ENCODE data around the gene COX20. TPM values are rescaled to one million over a fixed set of nuclear protein-coding genes. Genes with fewer than 3 reads are reported as not detected.

The COX20 gene
- polyA plus RNA-seq, 1 donor (not counting 4 experiments of a cell fraction or from before 2014, with no cell fraction given), result 66.1 TPM

DNA sequence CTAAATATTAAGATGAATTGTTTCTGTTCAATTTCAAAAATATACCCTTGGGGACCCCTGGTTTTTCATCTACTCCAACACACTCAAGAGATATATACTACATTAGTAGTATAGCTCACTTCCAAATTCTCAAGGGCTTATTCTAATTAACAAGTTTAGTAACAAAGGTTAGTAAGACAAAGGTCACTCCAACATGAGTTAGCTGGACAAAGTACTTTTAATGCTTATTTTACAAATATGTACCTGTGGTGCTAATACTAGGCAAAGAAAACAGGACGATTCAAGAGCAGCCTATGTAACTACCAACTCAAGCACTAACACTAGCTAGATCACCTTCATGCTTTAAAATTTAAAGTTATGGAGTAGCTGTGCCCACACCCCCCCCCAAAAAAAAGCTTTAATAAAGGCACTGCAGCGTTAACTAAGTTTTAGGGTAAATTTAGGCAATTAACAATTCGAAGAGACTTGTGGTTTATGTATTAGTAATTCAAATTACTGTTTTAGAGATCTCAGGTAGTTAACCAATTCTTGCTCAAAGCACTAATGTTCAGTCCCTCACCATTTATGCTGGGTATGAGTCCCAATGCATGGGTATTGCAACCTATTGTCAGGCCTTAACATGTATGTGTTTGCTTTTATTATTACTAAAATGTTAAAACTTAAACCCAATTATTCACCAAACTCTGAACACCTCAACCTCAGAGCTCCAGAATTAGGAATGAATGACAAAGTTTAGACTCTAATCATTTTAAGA lies 14.8 kb downstream of the COX20 start:
- Histone ChIP-seq H3K4me3 (ENCODE audit: control insufficient read depth in 2 of 3, extremely low read depth in 1 of 3, insufficient read depth in 2 of 3, low read depth in 1 of 3, low read length in 3 of 3) (no peak overlapping the region), H3K27me3 (ENCODE audit: control insufficient read depth, extremely low read depth, insufficient read depth, low read length) (no peaks in the 10 kb centered on the region), H3K36me3 (ENCODE audit: control insufficient read depth in 2 of 2, extremely low read depth in 1 of 2, insufficient read depth in 2 of 2, low read length in 2 of 2) (peaks cover 17 to 40% of the 10 kb centered on the region in 2 experiments), H2AFZ (ENCODE audit: control insufficient read depth, low read length) (no peak overlapping the region), H3K4me2 (ENCODE audit: control insufficient read depth, extremely low read depth, insufficient read depth, low read depth, low read length) (no peak overlapping the region), H3K9ac (ENCODE audit: control insufficient read depth, extremely low read depth, insufficient read depth, low read length) (no peak overlapping the region), H3K79me2 (ENCODE audit: control insufficient read depth, insufficient read depth, low read length) (peaks cover 29% of the 10 kb centered on the region), H3K9me3 (ENCODE audit: control insufficient read depth, low read depth, low read length) (no peaks in the 10 kb centered on the region), H3K9me1 (ENCODE audit: control insufficient read depth, extremely low read depth, insufficient read depth, low read length) (no peaks in the 10 kb centered on the region), H4K20me1 (ENCODE audit: control insufficient read depth, extremely low read depth, insufficient read depth, low read length) (no peaks in the 10 kb centered on the region), H3K27ac (ENCODE audit: control insufficient read depth, insufficient read depth, low read length) (no peak overlapping the region), H3K4me1 (ENCODE audit: control insufficient read depth, extremely low read depth, insufficient read depth, low read length) (no peaks in the 10 kb centered on the region)
- TF ChIP-seq, protein P1, sequence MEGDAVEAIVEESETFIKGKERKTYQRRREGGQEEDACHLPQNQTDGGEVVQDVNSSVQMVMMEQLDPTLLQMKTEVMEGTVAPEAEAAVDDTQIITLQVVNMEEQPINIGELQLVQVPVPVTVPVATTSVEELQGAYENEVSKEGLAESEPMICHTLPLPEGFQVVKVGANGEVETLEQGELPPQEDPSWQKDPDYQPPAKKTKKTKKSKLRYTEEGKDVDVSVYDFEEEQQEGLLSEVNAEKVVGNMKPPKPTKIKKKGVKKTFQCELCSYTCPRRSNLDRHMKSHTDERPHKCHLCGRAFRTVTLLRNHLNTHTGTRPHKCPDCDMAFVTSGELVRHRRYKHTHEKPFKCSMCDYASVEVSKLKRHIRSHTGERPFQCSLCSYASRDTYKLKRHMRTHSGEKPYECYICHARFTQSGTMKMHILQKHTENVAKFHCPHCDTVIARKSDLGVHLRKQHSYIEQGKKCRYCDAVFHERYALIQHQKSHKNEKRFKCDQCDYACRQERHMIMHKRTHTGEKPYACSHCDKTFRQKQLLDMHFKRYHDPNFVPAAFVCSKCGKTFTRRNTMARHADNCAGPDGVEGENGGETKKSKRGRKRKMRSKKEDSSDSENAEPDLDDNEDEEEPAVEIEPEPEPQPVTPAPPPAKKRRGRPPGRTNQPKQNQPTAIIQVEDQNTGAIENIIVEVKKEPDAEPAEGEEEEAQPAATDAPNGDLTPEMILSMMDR (optimal IDR thresholded peaks at IDR 0.05 in 1 of 3, IDR thresholded peaks at IDR 0.05 in 1 of 3, conservative IDR thresholded peaks at IDR 0.05 in 1 of 3; ENCODE audit: extremely low read depth in 1 of 3, insufficient read depth in 2 of 3, low read length in 3 of 3), result no peak
- TF ChIP-seq EZH2 (IDR thresholded peaks at IDR 0.05; ENCODE audit: low read length), result no peak
- dilution Hi-C loops (cut with MboI; ENCODE audit: extremely low pct_ligation_motif_present, low sequenced_read_pairs), result loop anchor here (10.0 kb wide), 1 partner anchor 195 kb away; no protein-coding TSS in a partner anchor
- no peak for FAIRE-seq
- DNase-seq (ENCODE audit: low read depth, low spot score), result no peak

DNA sequence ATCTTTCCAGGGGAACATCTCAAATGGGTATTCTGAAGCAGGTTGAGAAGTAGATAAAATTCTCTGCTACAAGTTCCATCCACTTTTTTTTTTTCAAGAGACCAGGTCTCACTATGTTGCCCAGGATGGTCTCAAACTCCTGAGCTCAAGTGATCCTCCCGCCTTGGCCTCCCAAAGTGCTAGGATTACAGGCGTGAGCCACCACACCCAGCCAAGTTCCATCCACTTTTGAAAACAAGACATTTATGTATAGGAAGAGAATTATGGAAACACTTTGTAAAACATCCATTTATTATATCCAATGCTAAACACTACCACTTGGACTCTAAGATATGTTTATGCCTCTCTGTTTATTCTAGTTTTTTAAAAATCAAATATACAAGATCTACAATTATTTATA lies 15.4 kb downstream of the COX20 start:
- FAIRE-seq, result no peak
- Histone ChIP-seq H3K36me3 (ENCODE audit: control insufficient read depth in 2 of 2, extremely low read depth in 1 of 2, insufficient read depth in 2 of 2, low read length in 2 of 2) (peaks cover 20 to 44% of the 10 kb centered on the region in 2 experiments), H3K79me2 (ENCODE audit: control insufficient read depth, insufficient read depth, low read length) (peaks cover 35% of the 10 kb centered on the region), H3K9me1 (ENCODE audit: control insufficient read depth, extremely low read depth, insufficient read depth, low read length) (no peaks in the 10 kb centered on the region), H4K20me1 (ENCODE audit: control insufficient read depth, extremely low read depth, insufficient read depth, low read length) (no peaks in the 10 kb centered on the region), H2AFZ (ENCODE audit: control insufficient read depth, low read length) (no peak overlapping the region), H3K4me2 (ENCODE audit: control insufficient read depth, extremely low read depth, insufficient read depth, low read depth, low read length) (no peak overlapping the region), H3K4me1 (ENCODE audit: control insufficient read depth, extremely low read depth, insufficient read depth, low read length) (no peaks in the 10 kb centered on the region), H3K9me3 (ENCODE audit: control insufficient read depth, low read depth, low read length) (no peaks in the 10 kb centered on the region), H3K27me3 (ENCODE audit: control insufficient read depth, extremely low read depth, insufficient read depth, low read length) (no peaks in the 10 kb centered on the region), H3K9ac (ENCODE audit: control insufficient read depth, extremely low read depth, insufficient read depth, low read length) (no peak overlapping the region), H3K27ac (ENCODE audit: control insufficient read depth, insufficient read depth, low read length) (no peak overlapping the region), H3K4me3 (ENCODE audit: control insufficient read depth in 2 of 3, extremely low read depth in 1 of 3, insufficient read depth in 2 of 3, low read depth in 1 of 3, low read length in 3 of 3) (no peak overlapping the region)
- DNase-seq (ENCODE audit: low read depth, low spot score), result no peak
- no peak for TF ChIP-seq EZH2 (IDR thresholded peaks at IDR 0.05; ENCODE audit: low read length)
- TF ChIP-seq, protein P1 (optimal IDR thresholded peaks at IDR 0.05 in 1 of 3, IDR thresholded peaks at IDR 0.05 in 1 of 3, conservative IDR thresholded peaks at IDR 0.05 in 1 of 3; ENCODE audit: extremely low read depth in 1 of 3, insufficient read depth in 2 of 3, low read length in 3 of 3), result no peak
- dilution Hi-C loops (cut with MboI; ENCODE audit: extremely low pct_ligation_motif_present, low sequenced_read_pairs), result loop anchor here (10.0 kb wide), 1 partner anchor 194 kb away; no protein-coding TSS in a partner anchor

All from keratinocyte (primary cell).